Hepatocyte (in vitro differentiated cells): Measurements from ENCODE around the gene AKAP6.

Experiments used
- EZH2 ChIP-seq: fragments of 200-600 bp; sonication (generic); IDR thresholded peaks from 2 replicates; pipeline ENCODE4 v1.6.1; 2016; ENCODE audit warnings: antibody characterized with exemption, mild to moderate bottlenecking, borderline replicate concordance
- TF ChIP-seq, protein P1 (sequence below): fragments of 200-600 bp; sonication (generic); IDR thresholded peaks from 2 replicates; pipeline ENCODE4 v1.5.1; 2016; ENCODE audit warnings: antibody characterized with exemption, mild to moderate bottlenecking; ENCODE audit not compliant: poor library complexity

DNA sequence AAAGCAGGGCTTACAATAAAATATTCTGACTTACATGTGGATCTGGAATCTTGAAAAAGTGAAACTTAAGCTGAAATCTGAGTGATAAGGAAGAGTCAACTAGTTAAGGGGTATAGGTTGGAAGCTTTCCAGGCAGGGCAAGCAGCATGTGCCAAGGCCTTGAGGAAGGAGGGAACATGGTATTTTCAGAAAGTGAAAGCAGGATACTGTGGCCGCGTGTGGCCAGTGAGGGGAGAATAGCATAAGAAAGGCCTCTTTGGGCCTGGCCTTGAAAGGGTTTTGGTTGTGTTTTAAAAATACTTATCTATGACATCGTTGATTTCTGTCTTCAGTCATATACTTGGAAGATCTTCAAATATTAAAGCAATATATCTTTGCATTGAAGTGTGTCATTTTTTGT is 213.4 kb downstream of the AKAP6 start:
- TF ChIP-seq EZH2 = no peak
- TF ChIP-seq, protein P1, sequence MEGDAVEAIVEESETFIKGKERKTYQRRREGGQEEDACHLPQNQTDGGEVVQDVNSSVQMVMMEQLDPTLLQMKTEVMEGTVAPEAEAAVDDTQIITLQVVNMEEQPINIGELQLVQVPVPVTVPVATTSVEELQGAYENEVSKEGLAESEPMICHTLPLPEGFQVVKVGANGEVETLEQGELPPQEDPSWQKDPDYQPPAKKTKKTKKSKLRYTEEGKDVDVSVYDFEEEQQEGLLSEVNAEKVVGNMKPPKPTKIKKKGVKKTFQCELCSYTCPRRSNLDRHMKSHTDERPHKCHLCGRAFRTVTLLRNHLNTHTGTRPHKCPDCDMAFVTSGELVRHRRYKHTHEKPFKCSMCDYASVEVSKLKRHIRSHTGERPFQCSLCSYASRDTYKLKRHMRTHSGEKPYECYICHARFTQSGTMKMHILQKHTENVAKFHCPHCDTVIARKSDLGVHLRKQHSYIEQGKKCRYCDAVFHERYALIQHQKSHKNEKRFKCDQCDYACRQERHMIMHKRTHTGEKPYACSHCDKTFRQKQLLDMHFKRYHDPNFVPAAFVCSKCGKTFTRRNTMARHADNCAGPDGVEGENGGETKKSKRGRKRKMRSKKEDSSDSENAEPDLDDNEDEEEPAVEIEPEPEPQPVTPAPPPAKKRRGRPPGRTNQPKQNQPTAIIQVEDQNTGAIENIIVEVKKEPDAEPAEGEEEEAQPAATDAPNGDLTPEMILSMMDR = no peak
